Measurements from ENCODE around the gene ITGA2.
A peak's percentile ranks its signal among the peaks of the same experiment; 100 is the strongest.

Gene ITGA2

DNA sequence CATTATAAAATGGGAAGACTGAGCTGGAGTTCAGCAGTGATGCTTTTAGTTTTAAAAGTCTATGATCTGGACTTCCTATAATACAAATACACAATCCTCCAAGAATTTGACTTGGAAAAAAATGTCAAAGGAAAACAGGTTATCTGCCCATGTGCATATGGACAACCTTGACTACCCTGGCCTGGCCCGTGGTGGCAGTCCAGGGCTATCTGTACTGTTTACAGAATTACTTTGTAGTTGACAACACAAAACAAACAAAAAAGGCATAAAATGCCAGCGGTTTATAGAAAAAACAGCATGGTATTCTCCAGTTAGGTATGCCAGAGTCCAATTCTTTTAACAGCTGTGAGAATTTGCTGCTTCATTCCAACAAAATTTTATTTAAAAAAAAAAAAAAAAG is 103.1 kb downstream of the ITGA2 start:
- Histone ChIP-seq H3K4me3 (ENCODE audit: insufficient read depth, low read length, poor library complexity, severe bottlenecking) (no peak overlapping the region), H3K9me2 (replicated peaks; ENCODE audit: insufficient read depth, low read length) (no peaks in the 10 kb centered on the region), H3K9me3 (ENCODE audit: insufficient read depth, low read length) (no peaks in the 10 kb centered on the region), H3K4me2 (ENCODE audit: low read depth, low read length, poor library complexity, severe bottlenecking) (no peak overlapping the region), H3F3A (ENCODE audit: insufficient read depth) (peaks cover 5% of the 10 kb centered on the region; the same call in 1 of the 2 replicates), H2AFZ (ENCODE audit: low read depth, low read length, severe bottlenecking) (no peak overlapping the region), H3K36me3 (ENCODE audit: low read length) (no peaks in the 10 kb centered on the region; the same call in 1 of the 2 replicates), H4K20me1 (ENCODE audit: low read depth, low read length) (no peaks in the 10 kb centered on the region), H3K27me3 (ENCODE audit: low read length) (no peaks in the 10 kb centered on the region), H3K27ac (ENCODE audit: low read depth, low read length) (no peak overlapping the region), H3K9ac (ENCODE audit: low read length) (no peak overlapping the region), H3K79me2 (ENCODE audit: insufficient read depth, low read length) (no peaks in the 10 kb centered on the region)
- TF ChIP-seq EZH2phosphoT487 (conservative IDR thresholded peaks at IDR 0.05; ENCODE audit: low read length), result no peak
- no peak for TF ChIP-seq CTCF (IDR thresholded peaks at IDR 0.05; ENCODE audit: insufficient read depth, low read length, poor library complexity, severe bottlenecking)

DNA sequence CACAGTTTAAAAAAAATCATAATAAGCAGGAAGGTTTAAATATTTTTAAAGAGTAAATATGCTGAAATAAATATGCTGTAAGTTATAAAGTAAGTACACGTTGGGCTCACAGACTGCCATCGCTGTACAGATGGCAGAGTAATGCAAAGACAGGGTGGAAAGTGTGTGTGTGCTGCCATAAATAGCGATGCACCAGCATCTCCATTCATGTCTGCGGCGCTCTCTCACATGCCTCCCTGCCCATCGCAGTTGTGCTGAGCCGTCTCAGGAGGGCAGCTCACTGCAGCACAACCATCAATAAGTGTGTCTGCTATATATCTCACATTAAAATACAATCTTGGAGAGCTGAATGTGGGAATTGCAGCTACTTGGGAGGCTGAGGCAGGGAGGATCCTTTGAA is 106.1 kb downstream of the ITGA2 start:
- Histone ChIP-seq H3K4me3 (ENCODE audit: insufficient read depth, low read length, poor library complexity, severe bottlenecking) (no peak overlapping the region), H3F3A (ENCODE audit: insufficient read depth) (peaks cover 5% of the 10 kb centered on the region; the same call in 1 of the 2 replicates), H3K27me3 (ENCODE audit: low read length) (no peaks in the 10 kb centered on the region), H3K9me3 (ENCODE audit: insufficient read depth, low read length) (no peaks in the 10 kb centered on the region), H2AFZ (ENCODE audit: low read depth, low read length, severe bottlenecking) (no peak overlapping the region), H3K36me3 (ENCODE audit: low read length) (peaks cover 13% of the 10 kb centered on the region), H3K9ac (ENCODE audit: low read length) (no peak overlapping the region), H3K4me2 (ENCODE audit: low read depth, low read length, poor library complexity, severe bottlenecking) (no peak overlapping the region), H3K27ac (ENCODE audit: low read depth, low read length) (no peak overlapping the region), H3K9me2 (replicated peaks; ENCODE audit: insufficient read depth, low read length) (no peaks in the 10 kb centered on the region), H3K79me2 (ENCODE audit: insufficient read depth, low read length) (no peaks in the 10 kb centered on the region), H4K20me1 (ENCODE audit: low read depth, low read length) (no peaks in the 10 kb centered on the region)
- no peak for TF ChIP-seq EZH2phosphoT487 (conservative IDR thresholded peaks at IDR 0.05; ENCODE audit: low read length)
- TF ChIP-seq CTCF (IDR thresholded peaks at IDR 0.05; ENCODE audit: insufficient read depth, low read length, poor library complexity, severe bottlenecking), result no peak

GRCh38 chr5:53095931-53096525 is 106.9 kb downstream of the ITGA2 start:
- Histone ChIP-seq H3K9me2 (replicated peaks; ENCODE audit: insufficient read depth, low read length) (no peaks in the 10 kb centered on the region), H2AFZ (ENCODE audit: low read depth, low read length, severe bottlenecking) (no peak overlapping the region), H3K4me3 (ENCODE audit: insufficient read depth, low read length, poor library complexity, severe bottlenecking) (no peak overlapping the region), H3K27me3 (ENCODE audit: low read length) (no peaks in the 10 kb centered on the region), H3K4me2 (ENCODE audit: low read depth, low read length, poor library complexity, severe bottlenecking) (no peak overlapping the region), H4K20me1 (ENCODE audit: low read depth, low read length) (no peaks in the 10 kb centered on the region), H3F3A (ENCODE audit: insufficient read depth) (peaks cover 5% of the 10 kb centered on the region; the same call in 1 of the 2 replicates), H3K36me3 (ENCODE audit: low read length) (peaks cover 21% of the 10 kb centered on the region), H3K79me2 (ENCODE audit: insufficient read depth, low read length) (no peaks in the 10 kb centered on the region), H3K27ac (ENCODE audit: low read depth, low read length) (no peak overlapping the region), H3K9ac (ENCODE audit: low read length) (no peak overlapping the region), H3K9me3 (ENCODE audit: insufficient read depth, low read length) (no peaks in the 10 kb centered on the region)
- TF ChIP-seq CTCF (IDR thresholded peaks at IDR 0.05; ENCODE audit: insufficient read depth, low read length, poor library complexity, severe bottlenecking), result peak; percentile 83
- TF ChIP-seq EZH2phosphoT487 (conservative IDR thresholded peaks at IDR 0.05; ENCODE audit: low read length), result no peak
